Inferior parietal cortex (tissue), 1 donor: ENCODE data around the gene GBE1.

Experiments
- DNase-seq: peaks from one replicate; pipeline ENCODE4 v3.0.0-alpha.2; 2016; ENCODE audit errors: extremely low spot score

The GBE1 gene

DNA sequence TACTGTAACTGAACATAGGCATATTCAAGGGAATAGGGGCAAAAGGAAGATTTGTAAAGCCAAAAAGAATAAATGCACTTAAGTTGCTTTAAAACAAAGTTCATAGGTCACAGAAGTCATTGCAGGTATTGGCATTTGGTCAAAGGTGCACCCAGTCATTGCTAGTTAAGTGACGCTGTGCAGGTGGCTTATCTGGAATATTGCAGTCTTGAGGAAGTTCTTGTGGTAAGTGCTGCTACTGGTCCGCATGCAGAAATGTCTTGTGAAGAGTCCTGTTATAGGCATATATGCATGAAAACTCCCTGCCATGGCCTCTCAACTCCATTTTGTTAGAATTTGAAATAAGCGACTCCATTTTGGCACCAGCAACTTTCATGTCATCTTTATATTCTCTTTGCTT is 293.1 kb downstream of the GBE1 start:
- no peak for DNase-seq

GRCh38 chr3:81466201-81466560 is 295.3 kb downstream of the GBE1 start:
- DNase-seq = no peak

- no peak for DNase-seq
Observed at GRCh38 chr3:81465510-81466200, 295.8 kb downstream of the GBE1 start.

- DNase-seq = no peak
Observed at GRCh38 chr3:81463781-81464180, 297.7 kb downstream of the GBE1 start.

GRCh38 chr3:81462921-81463320 is 298.5 kb downstream of the GBE1 start:
- DNase-seq = no peak

GRCh38 chr3:81459733-81460132 is 301.7 kb downstream of the GBE1 start:
- no peak for DNase-seq

- DNase-seq = no peak
Observed at GRCh38 chr3:81452418-81452817, 309.0 kb downstream of the GBE1 start.

DNA sequence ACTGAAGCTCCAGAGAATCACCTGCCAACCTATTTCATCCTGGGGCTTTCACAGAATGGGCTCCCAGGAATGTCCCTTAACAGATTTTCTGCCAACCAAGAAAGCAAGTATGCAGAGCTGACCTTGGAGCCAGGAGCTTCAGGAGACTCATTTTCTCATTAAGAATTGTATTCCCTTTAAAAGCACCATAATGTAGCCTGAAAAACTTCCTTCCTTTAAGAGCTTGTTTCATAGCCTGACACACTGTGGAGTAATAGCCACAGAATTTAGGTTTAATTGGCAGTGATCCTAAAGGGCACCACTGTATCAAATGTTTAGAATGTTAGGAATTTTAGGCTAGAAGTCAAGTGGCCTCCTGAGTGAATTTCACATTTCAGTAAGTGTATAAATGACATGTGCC is 309.8 kb downstream of the GBE1 start:
- DNase-seq = no peak

- no peak for DNase-seq
Observed at GRCh38 chr3:81451140-81451539, 310.3 kb downstream of the GBE1 start.

DNA sequence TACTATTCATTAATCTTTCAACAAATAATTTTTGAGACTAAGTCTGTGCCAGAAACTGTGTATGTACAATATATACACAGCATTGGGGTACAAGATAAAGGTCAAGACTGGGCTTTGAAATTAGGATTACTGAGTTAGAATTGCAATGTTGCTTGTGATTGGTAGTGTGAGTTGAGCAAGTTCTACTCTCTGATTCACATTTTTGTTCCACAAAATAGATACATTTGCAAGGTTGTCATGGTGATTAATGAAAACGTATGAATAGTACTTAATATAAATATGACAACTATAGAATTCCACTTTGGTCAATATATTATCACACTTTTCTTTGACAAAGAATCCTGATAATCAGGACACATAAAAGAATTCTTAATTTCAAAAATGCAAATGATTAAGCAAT is 314.6 kb downstream of the GBE1 start:
- DNase-seq = no peak

DNA sequence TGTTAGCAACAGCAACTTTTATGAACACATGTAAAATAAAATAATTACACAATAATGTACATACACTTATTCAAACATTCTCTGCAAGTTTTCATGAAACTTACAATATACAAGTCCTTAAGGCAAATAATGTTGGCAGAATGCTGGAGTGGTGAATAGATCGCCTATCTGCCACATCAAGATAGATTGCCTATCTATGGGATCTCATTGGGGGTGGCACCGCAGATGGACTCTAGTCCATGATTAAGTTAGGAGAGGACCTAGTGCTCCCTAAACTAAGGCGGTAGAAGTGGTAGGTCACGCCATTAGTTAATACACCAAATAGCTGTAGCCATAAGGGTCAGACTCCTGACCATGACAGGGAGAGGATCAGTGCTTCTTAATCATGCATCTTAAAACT is 315.7 kb downstream of the GBE1 start:
- no peak for DNase-seq

GRCh38 chr3:81444817-81445460 is 316.5 kb downstream of the GBE1 start:
- DNase-seq = no peak

GRCh38 chr3:81443958-81444357 is 317.5 kb downstream of the GBE1 start:
- DNase-seq = no peak

GRCh38 chr3:81443457-81443782 is 318.0 kb downstream of the GBE1 start:
- no peak for DNase-seq

GRCh38 chr3:81442758-81443456 is 318.5 kb downstream of the GBE1 start:
- DNase-seq = no peak

- DNase-seq = no peak
Observed at GRCh38 chr3:81440661-81441060, 320.8 kb downstream of the GBE1 start.
